Esophagus squamous epithelium (tissue), 5 donors: ENCODE data around the gene WDR33. TPM values are rescaled to one million over a fixed set of nuclear protein-coding genes. Genes with fewer than 3 reads are reported as not detected.

Source experiments
- DNase-seq: peaks from one replicate; lab custom pipeline; 2025; lab: John Stamatoyannopoulos, UW
- H3K27ac ChIP-seq, 4 donors: fragments of 200-600 bp; sonication (generic); one replicate each; pipeline ENCODE4 v1.5.1; 2016 to 2019; ENCODE audit warnings: mild to moderate bottlenecking in 1 of 4
- H3K27me3 ChIP-seq, 4 donors: fragments of 200-600 bp; sonication (generic); 1 replicate in 3 of 4; 2 replicates in 1 of 4; pipeline versions ENCODE4 v1.5.1 to v1.6.0; 2017 to 2021; ENCODE audit warnings: antibody characterized with exemption in 1 of 4
- H3K36me3 ChIP-seq, 3 donors: fragments of 200-600 bp; sonication (generic); one replicate each; pipeline ENCODE4 v1.5.1; 2016 to 2019
- H3K4me1 ChIP-seq, 3 donors: fragments of 200-600 bp; sonication (generic); one replicate each; pipeline ENCODE4 v1.5.1; 2017 to 2019
- H3K4me3 ChIP-seq, 4 donors: fragments of 200-600 bp; sonication (generic); 1 replicate in 3 of 4; 2 replicates in 1 of 4; pipeline ENCODE4 v1.5.1; 2016 to 2019; ENCODE audit warnings: mild to moderate bottlenecking in 2 of 4, moderate library complexity in 1 of 4
- H3K9me3 ChIP-seq, 3 donors: fragments of 200-600 bp; sonication (generic); one replicate each; pipeline ENCODE4 v1.5.1; 2016 to 2019
- POLR2A ChIP-seq, 4 donors: fragments of 450-650 bp; IDR thresholded peaks; one replicate each; pipeline ENCODE4 v1.6.1; 2017; ENCODE audit warnings: antibody characterized with exemption in 4 of 4, mild to moderate bottlenecking in 4 of 4, moderate library complexity in 3 of 4
- whole genome bisulfite sequencing, 2 donors: methylation state at CpG; one replicate each; pipeline ENCODE4 v1.1.5; 2018; 5-methylcytosine and 5-hydroxymethylcytosine counted together
- intact Hi-C: fragments of 100-400 bp; cut with DNase I; formaldehyde crosslinking; loops from one replicate; pipeline ENCODE4 v1.15.0; 2022
- total RNA-seq, 4 donors: library from RNA; depleted of rRNA; stranded (reverse); fragments of >200 nt; gene quantifications; one replicate each; pipeline ENCODE4 v1.1.0, GENCODE V29; 2016
- TF ChIP-seq, protein P1 (sequence below), 6 experiments: fragments of 450-650 bp in 4 of 6; fragments of 200-600 bp in 2 of 6; sonication (generic) in 2 of 6; IDR thresholded peaks; one replicate each; pipeline ENCODE4 v1.5.1; 2016 to 2019; ENCODE audit warnings: antibody characterized with exemption in 6 of 6, mild to moderate bottlenecking in 4 of 6, moderate library complexity in 4 of 6
- donor health status: DM: yes; HTN: yes; CAD: no.

WDR33 gene
- total RNA-seq, 4 donors from 2014 or later = 15.6 to 41.8 (median 26.0) TPM

GRCh38 chr2:127784965-127785518 is 25.9 kb downstream of the WDR33 start:
- DNase-seq = no peak
- Histone ChIP-seq H3K36me3 (peaks cover 0 to 17% (median 0%) of the 10 kb centered on the region in 3 donors), H3K4me1 (peaks cover 0 to 4% (median 0%) of the 10 kb centered on the region in 3 donors), H3K27me3 (no peaks in the 10 kb centered on the region), H3K27ac (no peak overlapping the region), H3K4me3 (no peak overlapping the region), H3K9me3 (no peaks in the 10 kb centered on the region)
- TF ChIP-seq, protein P1, sequence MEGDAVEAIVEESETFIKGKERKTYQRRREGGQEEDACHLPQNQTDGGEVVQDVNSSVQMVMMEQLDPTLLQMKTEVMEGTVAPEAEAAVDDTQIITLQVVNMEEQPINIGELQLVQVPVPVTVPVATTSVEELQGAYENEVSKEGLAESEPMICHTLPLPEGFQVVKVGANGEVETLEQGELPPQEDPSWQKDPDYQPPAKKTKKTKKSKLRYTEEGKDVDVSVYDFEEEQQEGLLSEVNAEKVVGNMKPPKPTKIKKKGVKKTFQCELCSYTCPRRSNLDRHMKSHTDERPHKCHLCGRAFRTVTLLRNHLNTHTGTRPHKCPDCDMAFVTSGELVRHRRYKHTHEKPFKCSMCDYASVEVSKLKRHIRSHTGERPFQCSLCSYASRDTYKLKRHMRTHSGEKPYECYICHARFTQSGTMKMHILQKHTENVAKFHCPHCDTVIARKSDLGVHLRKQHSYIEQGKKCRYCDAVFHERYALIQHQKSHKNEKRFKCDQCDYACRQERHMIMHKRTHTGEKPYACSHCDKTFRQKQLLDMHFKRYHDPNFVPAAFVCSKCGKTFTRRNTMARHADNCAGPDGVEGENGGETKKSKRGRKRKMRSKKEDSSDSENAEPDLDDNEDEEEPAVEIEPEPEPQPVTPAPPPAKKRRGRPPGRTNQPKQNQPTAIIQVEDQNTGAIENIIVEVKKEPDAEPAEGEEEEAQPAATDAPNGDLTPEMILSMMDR (IDR thresholded peaks at IDR 0.05) = no peak
- no peak for TF ChIP-seq POLR2A (IDR thresholded peaks at IDR 0.05)
- WGBS, 2 donors = 74% methylated on average over 2 of the region's 2 CpGs
- intact Hi-C loops = no loop called here

- H3K27me3 ChIP-seq = no peaks in the 10 kb centered on the region
- H3K9me3 ChIP-seq = no peaks in the 10 kb centered on the region
- H3K4me1 ChIP-seq = peaks cover 0 to 4% (median 0%) of the 10 kb centered on the region in 3 donors
- no peak overlapping the region for H3K4me3 ChIP-seq
- no peak overlapping the region for H3K27ac ChIP-seq
- DNase-seq = no peak
- TF ChIP-seq, protein P1 (IDR thresholded peaks at IDR 0.05) = no peak
- TF ChIP-seq POLR2A (IDR thresholded peaks at IDR 0.05) = no peak
- peaks cover 0 to 17% (median 0%) of the 10 kb centered on the region in 3 donors for H3K36me3 ChIP-seq
- intact Hi-C loops = no loop called here
Observed at GRCh38 chr2:127783101-127783500, 27.9 kb downstream of the WDR33 start.

DNA sequence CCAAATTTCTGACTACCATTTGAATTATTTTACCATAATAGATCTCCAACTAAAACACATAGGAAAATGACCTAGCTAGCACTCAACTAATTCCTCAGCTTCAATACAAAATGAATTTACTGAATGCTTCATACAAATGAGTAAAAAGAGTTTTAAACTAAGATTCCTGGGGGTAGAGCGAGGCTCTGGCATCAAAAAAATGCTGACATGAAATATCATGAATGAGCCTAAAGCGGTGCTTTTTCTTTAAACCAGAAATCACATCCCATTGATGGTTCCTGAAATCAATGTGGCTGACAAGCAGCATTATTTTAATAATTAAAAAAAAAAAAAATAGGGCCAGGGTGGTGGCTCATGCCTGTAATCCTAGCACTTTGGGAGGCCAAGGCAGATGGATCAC is 32.1 kb downstream of the WDR33 start:
- no peak for DNase-seq
- intact Hi-C loops = no loop called here
- Histone ChIP-seq H3K36me3 (peaks cover 0 to 7% (median 0%) of the 10 kb centered on the region in 3 donors), H3K27me3 (no peaks in the 10 kb centered on the region), H3K27ac (no peak overlapping the region), H3K4me1 (peaks cover 0 to 7% (median 0%) of the 10 kb centered on the region in 3 donors), H3K4me3 (no peak overlapping the region), H3K9me3 (no peaks in the 10 kb centered on the region)
- no peak for TF ChIP-seq POLR2A (IDR thresholded peaks at IDR 0.05)
- TF ChIP-seq, protein P1 (IDR thresholded peaks at IDR 0.05) = no peak
- 77 to 93% methylated on average over 2 of the region's 2 CpGs for WGBS, 2 donors

DNA sequence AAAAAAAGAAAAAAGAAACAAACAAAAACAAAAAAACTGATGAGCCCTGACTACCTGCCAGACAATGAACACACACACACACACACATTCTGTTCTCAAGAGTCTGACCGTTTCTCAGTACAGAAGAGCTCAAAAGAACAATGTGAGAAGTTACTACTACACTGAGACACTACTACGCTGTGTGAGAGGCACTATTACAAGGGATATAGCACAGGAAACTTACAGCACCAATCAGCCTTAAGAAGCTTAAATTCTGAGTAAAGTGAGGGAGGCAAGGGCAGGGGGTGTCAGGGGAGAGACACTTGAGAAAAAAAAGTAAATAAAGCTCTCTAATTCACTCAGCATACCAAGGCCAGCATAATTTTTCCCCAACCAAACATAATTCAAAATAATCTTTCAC is 32.5 kb downstream of the WDR33 start:
- H3K4me3 ChIP-seq = no peak overlapping the region
- no peaks in the 10 kb centered on the region for H3K27me3 ChIP-seq
- no peak overlapping the region for H3K27ac ChIP-seq
- intact Hi-C loops = no loop called here
- WGBS, 2 donors = 80 to 92% methylated on average over 2 of the region's 2 CpGs
- TF ChIP-seq, protein P1 (IDR thresholded peaks at IDR 0.05) = no peak
- TF ChIP-seq POLR2A (IDR thresholded peaks at IDR 0.05) = no peak
- peaks cover 0 to 7% (median 0%) of the 10 kb centered on the region in 3 donors for H3K36me3 ChIP-seq
- no peaks in the 10 kb centered on the region for H3K9me3 ChIP-seq
- H3K4me1 ChIP-seq = peaks cover 0 to 11% (median 0%) of the 10 kb centered on the region in 3 donors
- no peak for DNase-seq

DNA sequence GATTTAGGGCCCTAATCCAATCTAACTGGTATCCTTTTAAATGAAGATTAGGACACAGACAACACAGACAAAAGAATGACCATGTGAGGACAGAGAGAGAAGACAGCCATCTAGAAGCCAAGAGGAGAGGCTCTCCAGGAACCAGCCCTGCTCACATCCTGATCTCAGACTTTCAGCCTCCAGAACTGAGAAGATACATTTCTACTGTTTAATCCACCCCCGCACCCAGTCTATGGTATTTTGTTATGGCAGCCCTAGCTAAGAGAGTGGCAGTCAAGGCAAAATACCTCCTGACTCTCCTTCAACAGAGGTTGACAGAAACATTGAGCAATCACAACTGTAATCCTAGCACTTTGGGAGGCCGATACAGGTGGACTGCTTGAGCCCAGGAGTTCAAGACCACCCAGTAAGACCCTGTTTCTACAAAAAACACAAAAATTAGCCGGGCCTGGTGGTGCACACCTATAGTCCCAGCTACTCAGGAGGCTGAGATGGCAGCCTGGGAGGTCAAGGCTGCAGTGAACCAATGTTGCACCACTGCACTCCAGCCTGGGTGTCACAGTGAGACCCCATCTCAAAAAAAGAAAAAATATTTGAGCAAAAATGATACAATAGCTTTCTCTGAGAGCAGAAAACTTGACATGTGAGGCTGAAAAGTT is 34.7 kb downstream of the WDR33 start:
- H3K9me3 ChIP-seq = no peaks in the 10 kb centered on the region
- H3K27me3 ChIP-seq = no peaks in the 10 kb centered on the region
- WGBS, 2 donors = 81 to 91% methylated on average over 3 of the region's 3 CpGs
- H3K4me3 ChIP-seq = no peak overlapping the region
- H3K36me3 ChIP-seq = peaks cover 0 to 7% (median 0%) of the 10 kb centered on the region in 3 donors
- H3K27ac ChIP-seq = no peak overlapping the region
- peaks cover 0 to 29% (median 3%) of the 10 kb centered on the region in 3 donors for H3K4me1 ChIP-seq
- DNase-seq = no peak
- intact Hi-C loops = no loop called here
- TF ChIP-seq POLR2A (IDR thresholded peaks at IDR 0.05) = no peak
- TF ChIP-seq, protein P1 (IDR thresholded peaks at IDR 0.05) = no peak
